Brain microvascular endothelial cell (primary cell): ENCODE measurements around the gene MROH7.

ENCODE experiments used
- DNase-seq: peaks from one replicate; pipeline ENCODE4 v3.0.0-alpha.2; 2020
- H3K27ac ChIP-seq: fragments of 250-450 bp; sonication (Bioruptor Pico); 2 replicates; pipeline ENCODE4 v1.5.1; 2020; ENCODE audit warnings: mild to moderate bottlenecking, moderate library complexity
- H3K27me3 ChIP-seq: fragments of 250-450 bp; sonication (Bioruptor Pico); replicated peaks from 2 replicates; pipeline ENCODE4 v1.5.1; 2020; ENCODE audit warnings: mild to moderate bottlenecking
- H3K36me3 ChIP-seq: fragments of 250-450 bp; sonication (Bioruptor Pico); replicated peaks from 2 replicates; pipeline ENCODE4 v1.5.1; 2020; ENCODE audit warnings: mild to moderate bottlenecking
- H3K4me3 ChIP-seq: 2 replicates; pipeline ENCODE4 v1.5.1; 2011; ENCODE audit warnings: low read depth, mild to moderate bottlenecking, control low read depth, low read length, moderate library complexity
- CTCF ChIP-seq: IDR thresholded peaks from 2 replicates; pipeline ENCODE4 v1.5.1; 2011; ENCODE audit warnings: low read depth, mild to moderate bottlenecking, moderate library complexity, low read length, control low read depth, inconsistent platforms; ENCODE audit errors: missing control alignments
- in situ Hi-C: cut with HindIII; loops from 2 replicates; pipeline ENCODE4 v1.10.0; 2017; ENCODE audit warnings: low sequenced_read_pairs, low pct_ligation_motif_present

MROH7 gene

GRCh38 chr1:54678776-54679643, 37.4 kb downstream of the MROH7 start:
- H3K27ac ChIP-seq: no peak overlapping the region
- no peak for DNase-seq
- H3K27me3 ChIP-seq: no peaks in the 10 kb centered on the region
- no peak for TF ChIP-seq CTCF
- H3K36me3 ChIP-seq: no peaks in the 10 kb centered on the region
- in situ Hi-C loops: no loop called here
- H3K4me3 ChIP-seq: no peak overlapping the region

- Histone ChIP-seq H3K27ac (no peak overlapping the region), H3K36me3 (no peaks in the 10 kb centered on the region), H3K4me3 (no peak overlapping the region), H3K27me3 (no peaks in the 10 kb centered on the region)
- TF ChIP-seq CTCF: no peak
- in situ Hi-C loops: no loop called here
- no peak for DNase-seq
Measured at GRCh38 chr1:54679706-54680105, 38.1 kb downstream of the MROH7 start.

GRCh38 chr1:54680387-54680786, 38.8 kb downstream of the MROH7 start:
- Histone ChIP-seq H3K27me3 (no peaks in the 10 kb centered on the region), H3K36me3 (no peaks in the 10 kb centered on the region), H3K27ac (no peak overlapping the region), H3K4me3 (no peak overlapping the region)
- in situ Hi-C loops: no loop called here
- TF ChIP-seq CTCF: no peak
- DNase-seq: no peak

- Histone ChIP-seq H3K4me3 (no peak overlapping the region), H3K27ac (no peak overlapping the region), H3K36me3 (no peaks in the 10 kb centered on the region), H3K27me3 (no peaks in the 10 kb centered on the region)
- in situ Hi-C loops: no loop called here
- no peak for TF ChIP-seq CTCF
- DNase-seq: peak; percentile 18
Measured at GRCh38 chr1:54681358-54681757, 39.8 kb downstream of the MROH7 start.

DNA sequence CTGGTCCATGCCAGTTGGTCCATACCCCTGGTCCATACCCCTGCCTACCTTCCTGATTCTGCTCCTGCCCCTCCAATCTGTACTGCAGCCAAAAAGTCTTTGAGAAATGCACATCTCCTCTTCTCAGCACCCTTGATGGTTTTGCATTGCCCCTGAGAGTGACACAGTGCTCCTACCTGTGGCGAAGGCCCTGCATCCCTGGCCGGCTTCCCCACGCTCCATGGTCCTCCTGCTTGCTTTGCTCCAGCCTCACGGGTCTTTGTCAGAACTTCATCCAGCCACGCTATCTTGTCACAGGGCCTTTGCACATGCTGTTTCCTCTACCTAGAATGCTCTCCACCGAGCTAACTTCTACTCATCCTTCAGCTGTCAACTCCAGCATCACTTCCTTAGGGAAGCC, 41.9 kb downstream of the MROH7 start:
- in situ Hi-C loops: no loop called here
- no peak overlapping the region for H3K4me3 ChIP-seq

More for the DNA sequence above, 41.9 kb downstream of the MROH7 start:
- H3K27me3 ChIP-seq: no peaks in the 10 kb centered on the region
- H3K36me3 ChIP-seq: no peaks in the 10 kb centered on the region
- no peak for DNase-seq
- TF ChIP-seq CTCF: no peak
- no peak overlapping the region for H3K27ac ChIP-seq
